H1 (cell line): ENCODE measurements around the gene ST8SIA5.

Experiments used
- EP300 ChIP-seq, 2 experiments: IDR thresholded peaks; 1 replicate in 1 of 2; 2 replicates in 1 of 2; pipeline ENCODE4 v1.6.1; 2011 to 2012; ENCODE audit warnings: low read depth in 2 of 2, low read length in 2 of 2, mild to moderate bottlenecking in 2 of 2, borderline replicate concordance in 1 of 2, inconsistent platforms in 1 of 2, moderate library complexity in 1 of 2
- GTF2F1 ChIP-seq: IDR thresholded peaks from 2 replicates; pipeline ENCODE4 v1.6.1; 2012; ENCODE audit warnings: low read depth, low read length, improper control_type of control experiment, borderline replicate concordance
- NRF1 ChIP-seq: IDR thresholded peaks from 2 replicates; pipeline ENCODE4 v1.6.1; 2011; ENCODE audit warnings: mild to moderate bottlenecking, low read depth, low read length, improper control_type of control experiment
- POLR2A ChIP-seq, 2 experiments: IDR thresholded peaks; 1 replicate in 1 of 2; 2 replicates in 1 of 2; pipeline ENCODE4 v1.6.1; 2011; ENCODE audit warnings: low read depth in 2 of 2, low read length in 2 of 2, mild to moderate bottlenecking in 2 of 2; ENCODE audit errors: control extremely low read depth in 1 of 2
- POLR2AphosphoS5 ChIP-seq: IDR thresholded peaks from 2 replicates; pipeline ENCODE4 v1.6.1; 2011; ENCODE audit warnings: low read depth, low read length
- SUZ12 ChIP-seq: fragments of 200-600 bp; sonication (generic); IDR thresholded peaks from 2 replicates; pipeline ENCODE4 v1.6.1; 2012; ENCODE audit warnings: mild to moderate bottlenecking, inconsistent platforms, low read length, moderate library complexity, mixed read lengths
- YY1 ChIP-seq: IDR thresholded peaks from 2 replicates; pipeline ENCODE4 v1.6.1; 2011; ENCODE audit warnings: low read depth, mild to moderate bottlenecking, low read length
- TF ChIP-seq, protein P1 (sequence below), 3 experiments: IDR thresholded peaks; 1 replicate in 2 of 3; 2 replicates in 1 of 3; pipeline versions ENCODE4 v1.5.1 to v1.6.1; 2011; ENCODE audit warnings: low read length in 3 of 3, mild to moderate bottlenecking in 3 of 3, inconsistent platforms in 2 of 3, low read depth in 1 of 3, moderate library complexity in 1 of 3; ENCODE audit not compliant: insufficient read depth in 1 of 3; ENCODE audit errors: control extremely low read depth in 1 of 3

- TF ChIP-seq, protein P1, sequence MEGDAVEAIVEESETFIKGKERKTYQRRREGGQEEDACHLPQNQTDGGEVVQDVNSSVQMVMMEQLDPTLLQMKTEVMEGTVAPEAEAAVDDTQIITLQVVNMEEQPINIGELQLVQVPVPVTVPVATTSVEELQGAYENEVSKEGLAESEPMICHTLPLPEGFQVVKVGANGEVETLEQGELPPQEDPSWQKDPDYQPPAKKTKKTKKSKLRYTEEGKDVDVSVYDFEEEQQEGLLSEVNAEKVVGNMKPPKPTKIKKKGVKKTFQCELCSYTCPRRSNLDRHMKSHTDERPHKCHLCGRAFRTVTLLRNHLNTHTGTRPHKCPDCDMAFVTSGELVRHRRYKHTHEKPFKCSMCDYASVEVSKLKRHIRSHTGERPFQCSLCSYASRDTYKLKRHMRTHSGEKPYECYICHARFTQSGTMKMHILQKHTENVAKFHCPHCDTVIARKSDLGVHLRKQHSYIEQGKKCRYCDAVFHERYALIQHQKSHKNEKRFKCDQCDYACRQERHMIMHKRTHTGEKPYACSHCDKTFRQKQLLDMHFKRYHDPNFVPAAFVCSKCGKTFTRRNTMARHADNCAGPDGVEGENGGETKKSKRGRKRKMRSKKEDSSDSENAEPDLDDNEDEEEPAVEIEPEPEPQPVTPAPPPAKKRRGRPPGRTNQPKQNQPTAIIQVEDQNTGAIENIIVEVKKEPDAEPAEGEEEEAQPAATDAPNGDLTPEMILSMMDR (IDR thresholded peaks at IDR 0.05; ENCODE audit: control extremely low read depth in 1 of 3, insufficient read depth in 1 of 3, low read depth in 1 of 3, low read length in 3 of 3) = no peak
- no peak for TF ChIP-seq POLR2AphosphoS5
- TF ChIP-seq YY1 = no peak
- no peak for TF ChIP-seq GTF2F1
- TF ChIP-seq EP300 (IDR thresholded peaks at IDR 0.05; ENCODE audit: borderline replicate concordance in 1 of 2, low read depth in 2 of 2, low read length in 2 of 2) = no peak
- no peak for TF ChIP-seq POLR2A (IDR thresholded peaks at IDR 0.05; ENCODE audit: control extremely low read depth in 1 of 2, low read depth in 2 of 2, low read length in 2 of 2)
- TF ChIP-seq NRF1 = no peak
- no peak for TF ChIP-seq SUZ12
Observed at GRCh38 chr18:46725310-46725709, 31.5 kb downstream of the ST8SIA5 start.
